ENCODE measurements around the gene ABL2. TPM values are rescaled to one million over a fixed set of nuclear protein-coding genes. Genes with fewer than 3 reads are reported as not detected.

ABL2 gene
- total and polyA plus RNA-seq, 9 of the 15 experiments (the other 6 are each of a cell fraction or from before 2014, with no cell fraction given), result 1.4 to 15.0 (median 8.6) TPM

DNA sequence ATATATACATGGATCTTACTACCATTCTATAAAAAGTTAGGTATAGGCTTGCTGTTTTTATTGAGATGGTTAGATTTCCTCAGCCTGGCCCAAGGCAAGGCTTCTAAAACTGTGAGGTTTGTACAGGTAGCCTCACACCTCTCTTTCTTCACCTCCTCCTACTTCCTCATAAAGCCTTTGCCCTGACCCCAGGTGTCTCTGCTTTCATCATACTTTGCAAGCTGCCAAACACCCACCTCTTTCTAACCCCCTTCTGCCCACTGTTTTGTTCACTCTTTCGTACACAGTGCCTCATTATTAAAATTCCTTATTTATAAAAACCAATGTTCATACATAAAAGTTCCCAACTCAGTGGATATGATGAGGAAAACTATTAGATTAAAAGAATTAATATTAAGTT, 32.7 kb upstream of the ABL2 start:
- H3K79me2 ChIP-seq (ENCODE audit: control insufficient read depth, insufficient read depth, low read length), result no peaks in the 10 kb centered on the region
- H3K27me3 ChIP-seq (ENCODE audit: control insufficient read depth in 2 of 2, insufficient read depth in 2 of 2, low read length in 2 of 2), result peaks cover 0 to 10% of the 10 kb centered on the region in 2 experiments; a peak in 3 of 5 replicates
- no peak overlapping the region for H3K4me2 ChIP-seq (ENCODE audit: insufficient read depth, low read length)
- WGBS (ENCODE audit: insufficient coverage, low coverage, missing lambda C conversion rate), result 18% methylated on average over 1 of the region's 1 CpG
- ChIA-PET POLR2A (no interaction called here), CTCF (ENCODE audit: low intra/inter-chr PET ratio) (no interaction called here)
- no peak overlapping the region for H3K27ac ChIP-seq (ENCODE audit: extremely low read depth, low read depth, low read length)
- H2AFZ ChIP-seq (ENCODE audit: low read depth, low read length), result no peak overlapping the region
- H3K36me3 ChIP-seq (ENCODE audit: control insufficient read depth, insufficient read depth, low read length), result no peaks in the 10 kb centered on the region
- H3K4me1 ChIP-seq (replicated peaks in 1 of 2; ENCODE audit: control insufficient read depth in 2 of 2, insufficient read depth in 2 of 2, low read length in 2 of 2), result no peaks in the 10 kb centered on the region
- no peak overlapping the region for H3K4me3 ChIP-seq
- intact Hi-C loops (cut with micrococcal nuclease), result no loop called here
- DNase-seq (ENCODE audit: extremely low read depth in 1 of 4, low spot score in 3 of 4), result no peak
- no peak for FAIRE-seq
- ATAC-seq, result no peak
- no peak overlapping the region for H3K9ac ChIP-seq (ENCODE audit: insufficient read depth in 1 of 2, low read depth in 2 of 2, low read length in 2 of 2)
- H3K9me3 ChIP-seq (replicated peaks; ENCODE audit: control insufficient read depth, insufficient read depth, low read depth, low read length), result no peaks in the 10 kb centered on the region
- no peaks in the 10 kb centered on the region for H4K20me1 ChIP-seq (replicated peaks; ENCODE audit: control insufficient read depth, insufficient read depth, low read length)
- no peaks in the 10 kb centered on the region for H3K9me1 ChIP-seq (ENCODE audit: control insufficient read depth, insufficient read depth, low read length)
- in situ Hi-C loops (cut with MboI), result no loop called here
- BruUV-seq (replicated peaks), result no TSS peak
- no peak for TF ChIP-seq EP300 (IDR thresholded peaks at IDR 0.05; ENCODE audit: low read length)
- no peak for TF ChIP-seq DNMT1 (IDR thresholded peaks at IDR 0.05)
- no peak for TF ChIP-seq RBM39 (optimal IDR thresholded peaks at IDR 0.05; ENCODE audit: low read depth, low read length)
- TF ChIP-seq REST (IDR thresholded peaks at IDR 0.05; ENCODE audit: borderline replicate concordance), result no peak
- TF ChIP-seq REST (CRISPR knock-in tag; IDR thresholded peaks at IDR 0.05; ENCODE audit: low read depth), result no peak
- no peak for TF ChIP-seq TOE1 (IDR thresholded peaks at IDR 0.05; ENCODE audit: borderline replicate concordance)
- no peak for TF ChIP-seq TOE1 (CRISPR knock-in tag; IDR thresholded peaks at IDR 0.05; ENCODE audit: borderline replicate concordance, low read depth)
- TF ChIP-seq, protein P1, sequence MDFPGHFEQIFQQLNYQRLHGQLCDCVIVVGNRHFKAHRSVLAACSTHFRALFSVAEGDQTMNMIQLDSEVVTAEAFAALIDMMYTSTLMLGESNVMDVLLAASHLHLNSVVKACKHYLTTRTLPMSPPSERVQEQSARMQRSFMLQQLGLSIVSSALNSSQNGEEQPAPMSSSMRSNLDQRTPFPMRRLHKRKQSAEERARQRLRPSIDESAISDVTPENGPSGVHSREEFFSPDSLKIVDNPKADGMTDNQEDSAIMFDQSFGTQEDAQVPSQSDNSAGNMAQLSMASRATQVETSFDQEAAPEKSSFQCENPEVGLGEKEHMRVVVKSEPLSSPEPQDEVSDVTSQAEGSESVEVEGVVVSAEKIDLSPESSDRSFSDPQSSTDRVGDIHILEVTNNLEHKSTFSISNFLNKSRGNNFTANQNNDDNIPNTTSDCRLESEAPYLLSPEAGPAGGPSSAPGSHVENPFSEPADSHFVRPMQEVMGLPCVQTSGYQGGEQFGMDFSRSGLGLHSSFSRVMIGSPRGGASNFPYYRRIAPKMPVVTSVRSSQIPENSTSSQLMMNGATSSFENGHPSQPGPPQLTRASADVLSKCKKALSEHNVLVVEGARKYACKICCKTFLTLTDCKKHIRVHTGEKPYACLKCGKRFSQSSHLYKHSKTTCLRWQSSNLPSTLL (IDR thresholded peaks at IDR 0.05), result no peak
- no peak for TF ChIP-seq SIX5 (IDR thresholded peaks at IDR 0.05; ENCODE audit: borderline replicate concordance in 1 of 2, insufficient read depth in 1 of 2, low read depth in 1 of 2, low read length in 2 of 2)
- TF ChIP-seq MTA3 (IDR thresholded peaks at IDR 0.05; ENCODE audit: borderline replicate concordance), result no peak
- no peak for TF ChIP-seq DPF2 (IDR thresholded peaks at IDR 0.05)
- no peak for TF ChIP-seq L3MBTL2 (IDR thresholded peaks at IDR 0.05)
- no peak for TF ChIP-seq MNT (conservative IDR thresholded peaks at IDR 0.05)
